BLaER1 (cell line): ENCODE results near the gene C11orf87.

Source experiments
- H3K27ac ChIP-seq: shearing (Covaris generic); formaldehyde crosslinking; 2 replicates; pipeline ENCODE4 v1.8.1; 2022
- H3K27me3 ChIP-seq: shearing (Covaris generic); formaldehyde crosslinking; 2 replicates; pipeline ENCODE4 v1.8.1; 2022
- H3K36me3 ChIP-seq: shearing (Covaris generic); formaldehyde crosslinking; 2 replicates; pipeline ENCODE4 v1.8.1; 2022
- H3K4me1 ChIP-seq: shearing (Covaris generic); formaldehyde crosslinking; 2 replicates; pipeline ENCODE4 v1.8.1; 2022
- H3K4me2 ChIP-seq: shearing (Covaris generic); formaldehyde crosslinking; 2 replicates; pipeline ENCODE4 v1.8.1; 2022
- H3K4me3 ChIP-seq: shearing (Covaris generic); formaldehyde crosslinking; 2 replicates; pipeline ENCODE4 v1.8.1; 2022
- H3K9ac ChIP-seq: shearing (Covaris generic); formaldehyde crosslinking; 2 replicates; pipeline ENCODE4 v1.8.1; 2022
- H3K9me3 ChIP-seq: shearing (Covaris generic); formaldehyde crosslinking; 2 replicates; pipeline ENCODE4 v1.8.1; 2022
- H4K20me1 ChIP-seq: shearing (Covaris generic); formaldehyde crosslinking; 2 replicates; pipeline ENCODE4 v1.8.1; 2022
- Cebpa-rat ChIP-seq: shearing (Covaris generic); IDR thresholded peaks from 2 replicates; pipeline ENCODE4 v1.8.1; 2022

C11orf87 gene

GRCh38 chr11:109421981-109422869 is at the start of gene C11orf87:
TSS of gene C11orf87 (plus strand) at chr11:109422190. CDS start at chr11:109423634, 1,444 bp downstream.
- H3K27me3 ChIP-seq = no peaks in the 10 kb centered on the region
- no peak within 1 kb of the TSS for H3K9ac ChIP-seq
- H4K20me1 ChIP-seq = no peaks in the 10 kb centered on the region
- H3K4me1 ChIP-seq = no peaks in the 10 kb centered on the region
- no peak for TF ChIP-seq Cebpa-rat
- H3K4me2 ChIP-seq = no peak within 1 kb of the TSS
- no peaks in the 10 kb centered on the region for H3K36me3 ChIP-seq
- H3K27ac ChIP-seq = no peak within 1 kb of the TSS
- H3K9me3 ChIP-seq = peaks cover 20% of the 10 kb centered on the region
- H3K4me3 ChIP-seq = no peak within 1 kb of the TSS

DNA sequence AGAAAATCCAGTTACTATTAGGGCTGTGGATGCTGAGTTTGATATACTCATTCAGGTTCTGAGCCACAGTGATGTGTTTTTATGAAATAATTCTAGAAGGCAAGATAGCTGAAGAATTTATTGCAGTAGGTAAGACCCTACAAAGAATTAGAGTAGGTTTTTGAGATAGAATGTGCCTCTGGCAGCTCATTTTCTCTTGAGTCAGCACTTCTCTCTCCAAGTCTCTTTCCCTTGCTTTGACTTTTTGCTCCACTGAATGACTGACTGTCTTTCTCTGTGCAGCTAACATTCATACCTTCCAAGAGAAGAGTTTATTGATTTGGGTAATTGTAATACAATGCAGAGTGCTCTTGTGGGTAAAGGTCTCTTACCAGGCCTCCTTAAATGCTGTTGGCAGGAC is 48.0 kb upstream of the C11orf87 start:
- Histone ChIP-seq H3K9ac (no peak overlapping the region), H3K4me1 (no peaks in the 10 kb centered on the region), H3K27me3 (no peaks in the 10 kb centered on the region), H3K4me3 (no peak overlapping the region), H4K20me1 (no peaks in the 10 kb centered on the region), H3K9me3 (peaks cover 11% of the 10 kb centered on the region), H3K27ac (no peak overlapping the region), H3K36me3 (no peaks in the 10 kb centered on the region; the same call in 1 of the 2 replicates), H3K4me2 (no peak overlapping the region)
- TF ChIP-seq Cebpa-rat = no peak

DNA sequence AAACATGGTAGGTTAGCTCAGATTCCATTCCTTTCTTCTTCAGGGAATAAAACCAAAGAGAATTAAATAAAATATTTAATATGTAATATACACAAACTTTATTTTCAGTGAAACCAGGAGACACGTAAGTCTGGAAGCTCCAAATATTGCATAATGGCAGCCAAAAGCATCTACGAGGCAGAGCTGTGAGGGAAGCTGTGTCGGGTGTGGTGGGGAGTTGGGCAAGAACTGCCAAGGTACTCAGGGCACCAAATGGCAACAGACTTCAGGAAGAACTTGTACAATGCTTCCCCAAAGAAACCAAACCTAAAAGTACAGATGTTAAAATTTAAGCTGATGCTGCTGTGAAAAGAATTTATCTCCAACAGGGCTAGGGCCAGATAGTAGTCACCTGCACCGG is 47.5 kb upstream of the C11orf87 start:
- Histone ChIP-seq H3K27me3 (no peaks in the 10 kb centered on the region), H3K27ac (no peak overlapping the region), H3K4me1 (no peaks in the 10 kb centered on the region), H3K9me3 (peaks cover 11% of the 10 kb centered on the region), H3K36me3 (no peaks in the 10 kb centered on the region; the same call in 1 of the 2 replicates), H4K20me1 (no peaks in the 10 kb centered on the region), H3K4me3 (no peak overlapping the region), H3K9ac (no peak overlapping the region), H3K4me2 (no peak overlapping the region)
- no peak for TF ChIP-seq Cebpa-rat

DNA sequence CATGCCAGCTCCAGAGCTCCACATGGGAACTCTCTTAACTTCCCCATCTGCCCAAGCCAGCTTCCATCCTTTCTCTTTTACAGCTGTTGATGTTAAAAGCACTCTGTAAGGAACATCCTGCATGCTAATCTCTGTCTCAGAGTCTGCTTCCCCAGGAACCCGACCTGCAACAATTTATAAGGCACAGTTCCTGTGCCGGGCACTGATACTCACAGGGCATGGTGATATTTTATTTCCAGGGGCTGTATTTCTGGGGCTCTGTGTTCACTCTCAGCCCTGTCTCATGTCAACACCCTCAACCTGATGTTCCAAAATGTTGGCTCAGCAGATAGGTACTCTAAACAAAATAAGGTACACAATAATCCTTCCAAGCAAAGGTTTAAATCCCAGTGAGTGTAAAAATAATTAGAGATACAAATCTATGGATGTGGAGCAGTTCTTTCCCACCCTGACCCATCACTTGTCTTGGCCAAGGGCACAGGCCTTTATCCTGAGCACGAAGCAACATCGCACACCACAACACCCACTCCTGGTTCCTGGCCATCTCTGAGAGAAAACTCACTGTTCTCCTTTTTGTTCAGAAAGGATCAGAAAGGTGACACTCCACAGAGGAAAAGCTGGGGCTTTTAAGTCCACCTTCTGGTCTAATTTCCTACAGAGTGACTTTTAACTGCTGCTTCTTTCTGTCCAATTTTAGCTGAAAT is 44.8 kb upstream of the C11orf87 start:
- H3K4me2 ChIP-seq = no peak overlapping the region
- TF ChIP-seq Cebpa-rat = no peak
- H3K27ac ChIP-seq = no peak overlapping the region
- no peak overlapping the region for H3K4me3 ChIP-seq
- H3K27me3 ChIP-seq = no peaks in the 10 kb centered on the region
- H3K9me3 ChIP-seq = no peaks in the 10 kb centered on the region
- H3K4me1 ChIP-seq = no peaks in the 10 kb centered on the region
- H3K9ac ChIP-seq = no peak overlapping the region
- H4K20me1 ChIP-seq = no peaks in the 10 kb centered on the region
- no peaks in the 10 kb centered on the region for H3K36me3 ChIP-seq

DNA sequence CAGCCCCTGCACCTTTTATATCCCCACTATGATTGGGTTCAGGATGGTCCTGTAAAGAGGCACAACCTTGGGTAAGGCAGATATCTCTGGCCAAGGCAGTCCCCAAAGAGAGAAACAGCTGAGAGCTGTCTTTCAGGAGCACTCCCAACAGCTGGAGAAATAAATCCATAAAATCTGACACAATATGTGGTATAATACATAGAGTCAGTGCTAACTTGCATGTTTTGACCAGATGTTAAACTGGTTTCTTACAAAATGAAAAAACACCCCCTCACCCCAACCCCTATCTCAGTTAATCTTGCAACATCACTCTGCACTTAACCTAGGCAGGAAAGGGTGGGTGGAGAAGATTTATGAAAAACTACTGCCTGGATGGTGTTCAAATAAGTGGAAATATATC is 44.0 kb upstream of the C11orf87 start:
- Histone ChIP-seq H4K20me1 (no peaks in the 10 kb centered on the region), H3K9ac (no peak overlapping the region), H3K4me3 (no peak overlapping the region), H3K27ac (no peak overlapping the region), H3K9me3 (no peaks in the 10 kb centered on the region), H3K27me3 (no peaks in the 10 kb centered on the region), H3K4me1 (no peaks in the 10 kb centered on the region), H3K4me2 (no peak overlapping the region), H3K36me3 (no peaks in the 10 kb centered on the region)
- TF ChIP-seq Cebpa-rat = no peak

DNA sequence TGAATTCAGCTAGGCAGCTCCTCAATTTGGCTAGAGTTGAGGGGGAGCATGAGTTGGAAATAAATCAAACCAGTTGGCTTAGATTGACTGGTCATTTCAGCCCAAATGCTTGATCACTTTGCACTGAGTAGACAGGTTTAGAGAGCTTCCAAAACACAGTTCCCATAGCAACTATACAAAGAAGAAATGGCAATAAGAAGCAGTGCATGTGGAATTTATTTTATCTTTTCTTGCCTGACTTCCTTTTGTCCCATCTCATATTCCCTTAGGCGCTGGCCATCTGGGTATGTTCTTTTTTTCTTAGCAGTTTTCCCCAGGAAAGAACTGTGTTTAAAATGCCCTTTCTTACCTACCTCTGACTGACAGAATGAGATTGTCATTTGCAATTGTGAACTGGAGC is 38.7 kb upstream of the C11orf87 start:
- H3K27ac ChIP-seq = no peak overlapping the region
- no peak overlapping the region for H3K4me2 ChIP-seq
- no peak for TF ChIP-seq Cebpa-rat
- H3K27me3 ChIP-seq = no peaks in the 10 kb centered on the region
- H4K20me1 ChIP-seq = no peaks in the 10 kb centered on the region
- H3K9ac ChIP-seq = no peak overlapping the region
- no peaks in the 10 kb centered on the region for H3K36me3 ChIP-seq
- no peaks in the 10 kb centered on the region for H3K4me1 ChIP-seq
- H3K4me3 ChIP-seq = no peak overlapping the region
- no peaks in the 10 kb centered on the region for H3K9me3 ChIP-seq

DNA sequence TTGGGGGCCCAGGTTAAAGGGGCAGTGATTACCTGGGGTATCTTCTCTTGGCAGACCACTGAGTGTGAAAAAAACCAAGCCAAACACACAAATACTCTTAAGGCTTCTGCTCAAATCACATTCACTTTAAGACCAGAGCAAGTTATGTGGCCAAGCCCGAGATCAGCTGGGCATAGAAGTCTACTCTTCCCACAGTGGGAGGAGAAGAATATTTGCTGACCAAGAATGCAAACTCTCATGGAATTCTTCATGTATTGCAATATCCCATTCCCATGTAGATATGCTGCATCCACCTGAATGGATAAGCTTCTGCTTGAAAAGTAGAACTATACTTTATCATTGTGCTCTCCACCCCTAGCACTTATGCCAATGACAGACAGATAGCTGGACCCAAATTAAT is 37.1 kb upstream of the C11orf87 start:
- no peak for TF ChIP-seq Cebpa-rat
- Histone ChIP-seq H4K20me1 (no peaks in the 10 kb centered on the region), H3K4me2 (no peak overlapping the region), H3K36me3 (no peaks in the 10 kb centered on the region), H3K9me3 (no peaks in the 10 kb centered on the region), H3K27me3 (no peaks in the 10 kb centered on the region), H3K27ac (no peak overlapping the region), H3K4me3 (no peak overlapping the region), H3K4me1 (no peaks in the 10 kb centered on the region), H3K9ac (no peak overlapping the region)

DNA sequence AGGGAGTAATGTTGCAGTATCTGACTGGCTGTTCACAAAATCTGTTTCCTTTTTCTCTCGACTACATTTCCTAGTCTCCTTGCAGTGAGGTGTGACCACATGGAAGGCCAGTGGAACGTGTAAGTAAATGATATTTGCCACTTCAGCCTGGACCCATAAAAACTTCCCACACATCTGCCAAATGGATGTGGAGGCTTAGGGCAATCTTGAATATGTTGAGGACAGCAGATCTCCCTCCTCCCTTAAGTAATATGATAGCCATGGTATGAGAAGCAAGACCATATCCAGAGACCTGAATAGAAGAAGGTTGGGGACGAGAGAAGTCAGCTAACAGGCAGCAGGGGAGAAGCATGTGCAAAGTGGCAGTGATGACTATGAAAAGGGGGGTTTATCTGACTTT is 33.0 kb upstream of the C11orf87 start:
- Histone ChIP-seq H3K36me3 (no peaks in the 10 kb centered on the region), H3K27me3 (no peaks in the 10 kb centered on the region), H3K4me2 (no peak overlapping the region), H4K20me1 (no peaks in the 10 kb centered on the region), H3K9ac (no peak overlapping the region), H3K9me3 (no peaks in the 10 kb centered on the region), H3K27ac (no peak overlapping the region), H3K4me1 (no peaks in the 10 kb centered on the region), H3K4me3 (no peak overlapping the region)
- TF ChIP-seq Cebpa-rat = no peak

DNA sequence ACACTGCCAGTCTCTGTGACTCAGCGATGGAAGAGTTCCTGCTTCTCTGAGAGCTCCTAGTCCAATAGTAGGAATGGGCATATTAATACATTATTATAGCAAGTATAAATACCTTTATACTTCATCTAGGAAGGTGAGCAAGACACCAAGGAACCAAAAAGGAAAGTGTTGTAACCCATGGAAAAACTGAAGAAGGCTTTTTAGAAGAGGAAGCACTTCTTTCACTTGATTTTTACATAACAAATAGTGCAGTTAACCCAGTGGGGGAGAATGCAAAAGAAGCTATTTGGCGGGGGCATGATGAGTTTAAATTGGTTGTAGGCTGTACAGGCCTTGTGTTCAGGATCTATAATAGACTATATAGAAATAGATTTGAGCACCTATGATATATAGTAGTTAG is 31.2 kb upstream of the C11orf87 start:
- TF ChIP-seq Cebpa-rat = no peak
- no peak overlapping the region for H3K4me3 ChIP-seq
- H4K20me1 ChIP-seq = no peaks in the 10 kb centered on the region
- H3K27me3 ChIP-seq = no peaks in the 10 kb centered on the region
- H3K4me1 ChIP-seq = no peaks in the 10 kb centered on the region
- no peaks in the 10 kb centered on the region for H3K36me3 ChIP-seq
- H3K9me3 ChIP-seq = no peaks in the 10 kb centered on the region
- no peak overlapping the region for H3K9ac ChIP-seq
- H3K4me2 ChIP-seq = no peak overlapping the region
- H3K27ac ChIP-seq = no peak overlapping the region

GRCh38 chr11:109401545-109401944 is 20.4 kb upstream of the C11orf87 start:
- Histone ChIP-seq H3K9me3 (no peaks in the 10 kb centered on the region), H3K27ac (no peak overlapping the region), H3K4me1 (no peaks in the 10 kb centered on the region), H3K4me3 (no peak overlapping the region), H3K36me3 (no peaks in the 10 kb centered on the region), H3K4me2 (no peak overlapping the region), H3K9ac (no peak overlapping the region), H4K20me1 (no peaks in the 10 kb centered on the region), H3K27me3 (no peaks in the 10 kb centered on the region)
- TF ChIP-seq Cebpa-rat = no peak
